Retinal pigment epithelial cell (primary cell): ENCODE data around the gene CASZ1.

Experiments used
- DNase-seq: peaks from one replicate; pipeline ENCODE4 v3.0.0-alpha.2; 2010; ENCODE audit warnings: low read depth
- H3K4me3 ChIP-seq: 2 replicates; pipeline ENCODE4 v1.5.1; 2011; ENCODE audit warnings: mild to moderate bottlenecking, low read length, control low read depth, moderate library complexity
- TF ChIP-seq, protein P1 (sequence below): conservative IDR thresholded peaks from 2 replicates; pipeline ENCODE4 v1.5.1; 2011; ENCODE audit warnings: low read depth, low read length, control low read depth, inconsistent platforms

Gene CASZ1

DNA sequence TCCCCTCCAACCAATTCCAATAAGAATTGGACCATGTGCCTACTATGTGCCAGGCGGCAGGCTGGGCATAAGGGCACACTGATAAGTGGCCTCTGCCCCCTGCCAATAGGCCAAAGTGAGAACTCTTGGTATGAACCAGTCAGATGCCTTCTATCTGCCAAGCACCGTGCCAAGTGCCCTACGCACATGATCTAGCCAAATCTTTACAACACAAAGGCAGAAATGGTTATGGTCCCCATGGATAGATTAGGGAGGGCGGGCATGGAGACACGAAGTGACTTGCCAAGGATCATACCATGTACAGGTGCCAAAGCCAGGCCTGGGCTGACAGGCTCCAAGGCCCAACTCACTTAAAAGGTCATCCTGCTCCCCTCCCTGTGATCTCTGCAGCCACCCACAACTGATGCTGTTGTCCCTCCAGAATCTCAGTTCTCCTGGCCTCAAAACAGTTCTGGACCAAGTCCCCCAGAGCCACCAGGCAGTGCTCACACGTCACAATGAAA lies 32.1 kb downstream of the CASZ1 start:
- no peak for DNase-seq
- TF ChIP-seq, protein P1, sequence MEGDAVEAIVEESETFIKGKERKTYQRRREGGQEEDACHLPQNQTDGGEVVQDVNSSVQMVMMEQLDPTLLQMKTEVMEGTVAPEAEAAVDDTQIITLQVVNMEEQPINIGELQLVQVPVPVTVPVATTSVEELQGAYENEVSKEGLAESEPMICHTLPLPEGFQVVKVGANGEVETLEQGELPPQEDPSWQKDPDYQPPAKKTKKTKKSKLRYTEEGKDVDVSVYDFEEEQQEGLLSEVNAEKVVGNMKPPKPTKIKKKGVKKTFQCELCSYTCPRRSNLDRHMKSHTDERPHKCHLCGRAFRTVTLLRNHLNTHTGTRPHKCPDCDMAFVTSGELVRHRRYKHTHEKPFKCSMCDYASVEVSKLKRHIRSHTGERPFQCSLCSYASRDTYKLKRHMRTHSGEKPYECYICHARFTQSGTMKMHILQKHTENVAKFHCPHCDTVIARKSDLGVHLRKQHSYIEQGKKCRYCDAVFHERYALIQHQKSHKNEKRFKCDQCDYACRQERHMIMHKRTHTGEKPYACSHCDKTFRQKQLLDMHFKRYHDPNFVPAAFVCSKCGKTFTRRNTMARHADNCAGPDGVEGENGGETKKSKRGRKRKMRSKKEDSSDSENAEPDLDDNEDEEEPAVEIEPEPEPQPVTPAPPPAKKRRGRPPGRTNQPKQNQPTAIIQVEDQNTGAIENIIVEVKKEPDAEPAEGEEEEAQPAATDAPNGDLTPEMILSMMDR: no peak
- no peak overlapping the region for H3K4me3 ChIP-seq

DNA sequence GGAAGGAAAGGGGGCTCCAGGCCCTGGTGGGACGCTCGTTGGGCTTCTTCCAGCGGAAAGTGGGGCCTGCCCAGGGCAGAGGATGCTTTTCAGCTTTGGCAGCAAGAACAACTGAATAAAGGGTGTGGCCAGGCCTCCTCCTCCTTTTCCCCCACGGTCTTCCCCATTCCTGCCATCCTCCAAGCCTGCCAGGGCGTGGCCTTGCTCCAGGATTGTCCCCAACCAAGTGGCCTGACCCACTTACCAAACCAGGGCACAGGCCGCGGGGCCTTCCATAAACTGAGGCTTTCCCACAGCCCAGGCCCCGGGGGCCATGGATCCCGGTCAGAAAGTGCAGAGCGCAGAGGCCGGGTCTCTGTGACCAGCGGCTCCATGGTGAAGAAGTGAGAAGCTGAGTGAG lies 33.6 kb downstream of the CASZ1 start:
- DNase-seq: no peak
- TF ChIP-seq, protein P1: no peak
- no peak overlapping the region for H3K4me3 ChIP-seq

DNA sequence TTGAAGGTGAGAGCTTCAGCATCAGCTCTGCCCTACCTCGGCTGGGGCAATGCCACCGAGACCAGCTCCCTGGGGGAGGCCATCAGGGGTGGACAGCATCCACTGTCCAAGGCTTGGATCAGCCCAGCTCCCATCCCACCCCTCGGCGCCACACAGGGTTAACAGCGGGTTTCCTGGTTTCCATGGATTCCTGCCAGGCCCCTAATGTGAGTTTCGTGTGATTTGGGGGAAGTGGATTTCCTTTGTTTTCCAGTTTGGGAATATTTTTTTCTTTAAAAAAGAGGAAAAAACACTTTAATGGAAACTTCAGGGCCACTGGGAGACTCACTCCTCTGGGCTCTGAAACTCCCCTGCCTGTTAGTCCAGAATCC lies 34.3 kb downstream of the CASZ1 start:
- H3K4me3 ChIP-seq: no peak overlapping the region
- TF ChIP-seq, protein P1: no peak
- no peak for DNase-seq

DNA sequence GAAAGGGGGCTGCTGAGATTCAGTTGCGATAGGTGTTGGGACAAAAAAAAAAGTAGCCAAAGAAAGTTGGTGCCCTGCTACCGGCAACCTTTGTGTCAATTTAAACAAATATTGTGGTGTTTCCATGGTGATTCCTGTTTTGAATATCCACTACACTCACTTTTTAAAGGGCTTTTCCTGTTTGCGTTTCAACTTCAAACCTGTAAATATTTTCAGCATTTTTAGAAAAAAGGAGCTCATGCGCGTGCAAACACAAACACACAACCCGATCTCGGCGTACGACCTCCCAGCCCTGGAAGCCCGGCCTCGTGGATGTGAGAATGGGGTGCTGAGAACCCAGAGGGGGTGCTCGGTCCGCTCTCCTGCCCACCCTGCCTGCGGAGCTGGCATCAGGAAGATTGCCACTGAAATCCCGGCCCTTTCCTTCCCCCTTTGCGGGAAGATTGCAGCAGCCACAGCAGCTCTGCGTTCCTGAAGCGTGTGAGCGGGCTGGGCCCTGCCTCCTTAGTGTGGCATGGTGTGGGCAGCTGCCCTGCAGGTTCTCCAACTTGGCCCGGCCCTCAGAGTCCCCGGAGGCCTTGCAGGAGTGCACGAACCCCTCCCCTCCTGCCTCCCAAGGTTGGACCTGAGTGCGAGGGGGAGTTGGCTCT lies 34.8 kb downstream of the CASZ1 start:
- TF ChIP-seq, protein P1: no peak
- H3K4me3 ChIP-seq: no peak overlapping the region
- DNase-seq: no peak

DNA sequence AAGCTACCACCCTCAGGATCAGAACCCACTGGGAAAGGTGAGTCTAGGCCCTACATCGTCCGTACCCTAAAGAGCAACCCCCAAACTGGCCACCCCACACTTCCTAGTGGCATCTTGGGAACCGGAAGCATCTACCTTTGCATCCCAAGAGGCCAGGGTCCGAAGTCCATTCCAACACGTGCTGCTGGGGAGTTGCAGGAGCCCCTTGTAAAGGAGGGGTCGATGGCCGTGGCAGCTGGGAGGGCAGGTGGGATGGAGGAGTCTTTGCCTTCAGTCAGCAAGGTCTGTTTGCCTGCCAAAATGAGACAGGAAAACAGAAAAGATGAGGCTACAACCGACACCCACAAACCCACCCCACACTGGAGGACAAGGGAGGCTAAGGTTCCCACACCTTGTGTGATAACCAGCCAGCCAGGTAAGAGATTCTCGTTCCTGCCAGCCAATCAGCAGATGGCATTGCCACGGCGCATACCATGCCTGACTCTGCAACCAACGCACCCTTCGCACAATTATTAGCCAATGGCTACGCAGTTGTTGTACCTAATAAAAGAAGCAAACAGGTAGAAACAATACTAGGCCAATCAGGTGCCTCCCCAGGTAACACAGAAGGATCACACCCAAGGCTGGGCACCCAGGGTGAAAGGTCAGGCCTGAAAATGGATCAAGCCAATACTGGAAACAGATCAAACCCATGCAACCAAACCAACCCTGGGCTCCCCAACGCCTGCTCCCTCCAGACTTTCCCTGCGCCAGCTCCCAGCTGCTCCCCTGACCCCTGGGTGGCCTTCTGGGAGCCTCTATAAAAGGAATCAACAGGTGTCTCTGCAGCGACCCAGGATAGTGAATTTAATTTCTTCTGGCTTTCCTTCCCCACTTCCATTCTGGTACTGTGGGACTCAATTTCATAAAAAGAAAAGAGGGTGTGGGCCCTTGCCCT lies 35.6 kb downstream of the CASZ1 start:
- no peak for DNase-seq
- H3K4me3 ChIP-seq: no peak overlapping the region

DNA sequence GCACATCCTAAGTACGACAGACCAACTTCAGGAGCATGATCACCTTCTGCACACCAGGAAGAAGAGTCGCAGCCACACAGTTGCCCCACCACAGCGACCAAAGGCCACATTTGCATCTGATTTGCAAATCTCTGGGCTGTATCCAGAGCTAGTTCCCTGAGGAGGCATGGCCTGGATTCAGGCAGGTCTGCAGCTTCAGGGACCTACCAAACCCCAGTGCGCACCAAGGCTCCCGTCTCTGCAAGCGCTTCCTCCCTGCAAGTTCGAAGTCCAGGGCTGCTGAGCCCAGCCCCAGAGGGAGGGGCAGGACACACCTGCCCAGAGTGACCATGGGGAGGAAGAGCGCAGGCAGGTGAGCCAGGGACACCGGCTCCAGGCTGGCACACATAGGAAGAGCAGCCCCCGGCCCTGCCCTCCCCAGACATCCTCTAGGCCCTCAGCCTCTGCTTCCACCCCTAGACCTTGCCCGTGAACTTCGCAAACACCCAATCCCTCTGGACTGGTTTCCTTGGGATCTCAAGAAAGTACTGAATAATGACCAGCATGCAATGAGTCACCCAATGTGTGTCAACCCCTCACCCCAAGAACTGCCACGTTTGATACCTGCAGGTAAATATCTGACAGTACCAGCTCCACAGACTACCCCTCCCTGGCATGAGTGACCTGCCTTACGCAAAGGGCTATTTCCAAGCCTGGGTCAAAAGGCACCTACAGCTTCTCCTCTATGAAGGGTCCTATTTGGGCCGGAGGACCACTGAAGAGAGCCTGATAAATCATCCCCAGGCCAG lies 36.8 kb downstream of the CASZ1 start:
- DNase-seq: no peak
- TF ChIP-seq, protein P1: no peak
- no peak overlapping the region for H3K4me3 ChIP-seq

More for the DNA sequence above, 35.6 kb downstream of the CASZ1 start:
- TF ChIP-seq, protein P1: no peak
